Activated T-helper 9 cell treated with anti-CD3 and anti-CD28 coated beads, Interleukin-2, amount 50 U/mL, for 16 hours (primary cell): Measurements from ENCODE around the gene CYP2W1.
"Not testable (repeated sequence)": the region's sequence is repeated elsewhere in the genome, so short reads cannot be mapped to it uniquely, and the experiment has no call there.

Source experiments
- DNase-seq: peaks from one replicate; pipeline ENCODE4 v3.0.0-alpha.2; 2020; ENCODE audit warnings: low read depth

Gene CYP2W1

DNA sequence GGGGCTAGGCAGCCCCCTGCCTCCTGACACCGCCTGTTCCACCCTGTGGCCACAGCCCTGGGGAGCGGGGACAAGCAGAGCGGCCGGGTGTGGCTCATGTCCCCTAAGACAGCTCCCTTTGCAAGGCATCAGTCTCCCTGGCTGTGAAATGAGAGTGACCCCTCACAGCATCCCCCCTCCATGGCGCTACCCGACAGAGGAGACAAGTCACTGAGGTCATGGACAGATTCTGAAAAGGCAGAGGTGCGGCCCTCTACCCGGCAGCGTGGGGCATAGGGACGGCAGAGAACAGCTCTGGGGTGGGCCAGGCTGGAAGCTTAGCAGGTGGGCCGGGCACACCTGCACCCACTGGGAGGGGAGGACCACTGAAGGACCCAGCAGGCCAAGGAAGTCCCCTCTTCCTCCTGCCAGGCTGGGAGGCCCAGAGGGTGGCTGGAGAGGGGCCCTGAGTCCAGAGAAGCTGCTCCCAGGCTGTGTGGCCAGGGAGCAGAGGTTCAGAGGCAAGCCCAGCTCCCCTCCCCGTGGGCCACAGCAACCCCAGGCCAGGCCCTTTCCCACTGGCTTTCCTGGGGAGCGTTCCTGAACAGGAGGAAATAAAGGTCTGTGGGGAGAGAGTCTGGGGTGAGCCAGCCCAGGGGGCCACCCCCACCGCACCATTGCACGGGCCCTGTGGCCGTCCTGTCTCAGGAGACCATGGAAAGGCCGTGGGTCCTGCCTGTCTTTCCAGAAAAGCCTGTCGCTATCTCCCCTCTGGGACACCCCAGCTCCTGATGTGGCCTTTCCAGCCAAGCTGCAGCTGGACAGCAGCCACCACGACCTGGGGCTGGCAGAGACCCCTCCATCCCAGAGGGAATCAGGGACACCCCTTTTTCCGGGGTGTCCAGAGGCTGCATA lies 30.2 kb upstream of the CYP2W1 start:
- no peak for DNase-seq

DNA sequence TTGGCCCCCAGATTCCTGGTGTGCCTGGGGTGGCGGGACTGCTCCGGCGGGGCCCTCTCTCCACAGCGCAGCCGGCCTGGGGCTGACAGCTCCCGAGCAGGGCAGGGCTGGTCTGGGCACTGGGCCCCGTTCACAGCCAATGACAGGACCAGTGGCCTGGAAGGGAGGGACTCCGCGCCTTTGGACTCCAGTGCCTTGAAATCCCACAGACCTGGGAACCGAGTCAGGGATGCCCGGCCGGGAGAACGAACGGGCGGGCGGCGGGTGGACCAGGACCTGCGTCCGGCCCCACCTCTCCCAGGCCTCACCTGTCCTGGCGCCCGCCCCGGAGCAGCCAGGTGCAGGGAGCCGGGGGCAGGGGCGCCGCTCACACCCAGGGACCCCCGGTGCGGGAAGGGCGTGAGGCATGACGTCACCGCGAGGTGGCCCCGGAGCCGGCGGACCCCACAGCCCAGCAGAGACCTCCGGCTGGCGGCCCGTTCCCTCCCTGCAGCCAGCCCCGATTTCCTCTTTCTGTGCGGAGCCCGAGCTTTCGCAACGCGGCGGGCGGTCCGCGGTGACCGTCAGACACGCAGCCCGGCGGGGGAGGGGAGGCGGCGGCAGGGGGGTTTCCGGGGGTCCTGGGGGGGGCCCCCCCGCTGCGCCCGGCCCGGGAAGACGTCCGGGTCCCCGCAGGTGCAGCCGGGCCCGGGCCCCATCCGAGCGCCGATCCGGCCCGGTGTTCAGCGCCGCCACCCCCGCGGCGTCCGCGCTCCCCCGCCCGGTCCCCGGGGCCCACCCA lies 29.2 kb upstream of the CYP2W1 start:
- no peak for DNase-seq

DNA sequence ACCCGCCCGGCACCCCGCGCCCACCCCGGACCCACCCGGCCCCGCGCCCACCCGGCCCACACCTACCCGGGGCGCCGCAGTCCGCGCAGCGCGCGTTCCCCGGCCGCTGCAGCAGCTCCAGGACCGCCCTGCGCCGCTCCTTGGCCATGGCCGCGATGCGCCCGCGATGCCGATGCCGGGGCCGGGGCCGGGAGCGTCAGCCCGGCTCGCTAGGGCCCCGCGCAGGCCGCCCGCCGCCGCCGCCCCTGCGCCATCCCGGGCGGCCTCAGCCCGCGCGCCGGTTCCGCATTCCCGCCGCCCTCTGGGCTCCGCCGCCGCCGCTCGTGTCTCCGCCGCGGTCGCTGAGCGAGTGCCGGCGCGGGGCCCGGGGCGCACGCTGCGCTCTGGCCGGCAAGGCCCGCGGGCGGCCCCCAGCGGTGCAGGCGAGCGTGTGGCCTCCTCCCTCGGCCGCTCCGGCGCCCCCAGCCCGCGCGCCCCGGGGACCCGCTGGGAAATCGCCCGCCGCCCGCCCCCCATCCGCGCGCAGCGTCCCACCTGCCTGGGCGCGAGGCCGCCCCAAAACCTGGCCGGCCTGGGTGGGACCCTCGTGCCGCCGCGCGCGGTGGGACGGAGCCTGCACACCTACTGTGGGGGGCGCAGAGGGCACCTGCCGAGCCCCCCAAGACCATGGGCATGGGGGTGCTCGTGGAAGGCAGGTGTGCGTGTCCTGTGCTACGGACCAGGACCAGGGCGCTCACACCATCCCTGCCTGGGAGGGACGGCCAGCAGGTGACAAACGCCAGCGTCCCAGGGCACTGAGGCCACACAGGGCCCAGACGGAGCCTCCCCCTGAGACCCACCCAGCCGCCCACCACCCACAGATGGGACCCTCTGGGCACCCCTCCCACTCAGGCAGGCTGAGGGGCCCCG lies 28.4 kb upstream of the CYP2W1 start, which contains the start of gene ADAP1:
TSS of gene ADAP1 (minus strand) at position 351 of the 909 bp plus-strand sequence. CDS start at position 148, 203 bp downstream.
- DNase-seq = peak; percentile 51

DNA sequence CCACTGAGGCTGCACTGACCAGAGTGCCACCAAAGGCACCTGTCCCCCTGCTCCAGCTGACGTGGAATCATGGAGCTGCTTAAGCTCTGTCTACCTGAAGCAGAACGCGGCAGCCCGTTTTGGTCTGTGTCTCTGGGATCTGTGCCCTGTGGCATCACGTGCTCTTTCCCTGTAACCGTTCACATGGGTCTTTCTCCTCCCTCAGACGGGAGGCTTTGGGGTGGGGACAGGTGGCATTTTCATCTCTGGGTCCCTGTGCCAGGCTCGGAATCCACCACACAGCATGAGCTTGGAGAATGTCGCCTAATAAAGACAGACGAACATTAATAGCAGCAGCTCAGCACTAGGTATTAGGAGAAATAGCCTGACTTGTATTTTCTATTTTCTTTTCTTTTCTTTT lies 26.9 kb upstream of the CYP2W1 start:
- no peak for DNase-seq

DNA sequence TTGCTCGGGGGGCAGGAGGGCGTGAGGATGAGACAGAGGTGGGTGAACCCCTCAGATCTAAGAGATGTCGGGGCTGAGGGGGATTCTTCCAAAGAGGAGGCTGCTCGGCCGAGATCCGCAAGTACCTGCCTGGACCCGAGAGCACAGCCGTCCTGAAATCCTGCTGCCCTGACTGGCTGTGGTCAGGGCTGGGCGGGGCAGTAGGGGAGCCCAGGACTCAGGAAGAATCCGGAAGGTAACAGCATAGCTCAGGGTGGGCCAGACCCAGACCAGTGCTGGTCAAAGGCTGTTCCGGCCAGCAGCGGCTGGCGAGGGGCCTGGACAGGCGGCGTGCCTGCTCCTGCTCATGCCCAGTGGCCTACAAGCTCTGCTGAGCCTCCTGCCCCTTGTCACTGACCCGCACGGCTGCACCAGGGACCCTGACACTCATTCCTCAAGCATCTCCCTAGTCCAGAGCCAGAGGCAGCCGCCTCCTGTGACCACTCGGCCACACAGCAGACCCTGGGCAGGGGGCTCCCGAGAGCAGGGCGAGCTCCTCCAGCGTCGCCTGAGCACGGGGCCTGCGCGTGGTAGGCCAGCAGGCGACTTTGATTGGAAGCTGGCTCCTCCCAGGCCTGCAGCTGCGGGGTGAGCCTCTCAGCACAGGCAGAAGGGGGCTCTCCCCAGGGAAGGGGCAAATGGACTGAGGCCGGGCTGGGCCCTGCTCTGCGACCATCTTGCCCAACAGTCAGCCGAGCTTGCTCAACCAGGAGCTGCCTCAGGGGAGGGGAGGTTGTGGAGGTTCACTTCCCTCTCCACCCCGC lies 25.4 kb upstream of the CYP2W1 start:
- no peak for DNase-seq

DNA sequence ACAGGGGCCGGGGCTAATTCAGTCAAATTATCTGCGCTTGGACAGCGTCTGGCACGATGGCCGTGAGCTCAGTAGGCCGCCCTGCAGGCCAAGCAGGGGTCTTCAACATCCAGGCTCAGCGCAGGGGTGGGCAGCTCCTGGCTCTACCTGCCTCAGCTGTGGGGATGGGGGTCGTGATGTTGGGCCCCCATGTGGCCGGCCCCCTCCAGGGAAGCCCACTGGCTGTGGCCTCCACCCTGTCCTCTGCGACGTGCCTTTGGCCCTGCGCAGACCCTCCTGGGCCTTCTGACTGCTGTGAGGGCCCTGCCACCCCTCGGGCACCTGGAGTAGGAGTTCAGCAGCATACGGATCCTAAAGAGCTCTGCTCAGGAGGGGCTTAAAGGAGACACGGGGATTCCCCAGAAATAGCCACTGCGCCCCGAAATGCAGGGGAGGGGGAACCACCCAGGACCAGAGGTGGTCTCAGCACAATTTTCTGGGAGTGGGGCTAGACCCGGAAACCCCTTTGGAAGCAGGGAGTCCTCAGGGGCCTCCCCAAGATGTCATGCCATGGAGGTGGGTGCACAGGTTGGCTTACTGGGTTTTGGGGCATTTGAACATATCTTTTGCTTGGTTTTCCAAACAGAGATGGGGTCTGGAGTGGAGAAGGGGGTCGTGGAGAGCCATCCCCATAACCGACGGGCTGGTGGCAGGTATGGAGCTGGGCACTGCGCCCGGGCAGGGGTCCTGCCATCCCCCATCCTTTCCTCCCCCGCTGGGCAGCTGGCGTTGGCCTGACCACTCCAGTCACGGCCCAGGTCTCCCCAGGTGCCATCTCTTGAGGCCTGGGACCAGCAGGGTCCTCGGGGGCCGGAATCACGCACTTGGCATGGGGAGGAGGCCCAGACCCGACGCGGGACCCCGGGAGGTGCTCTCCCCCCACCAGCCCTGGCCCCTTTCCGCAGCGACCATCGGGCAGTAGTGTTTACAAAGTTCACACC lies 24.5 kb upstream of the CYP2W1 start:
- DNase-seq = no peak

DNA sequence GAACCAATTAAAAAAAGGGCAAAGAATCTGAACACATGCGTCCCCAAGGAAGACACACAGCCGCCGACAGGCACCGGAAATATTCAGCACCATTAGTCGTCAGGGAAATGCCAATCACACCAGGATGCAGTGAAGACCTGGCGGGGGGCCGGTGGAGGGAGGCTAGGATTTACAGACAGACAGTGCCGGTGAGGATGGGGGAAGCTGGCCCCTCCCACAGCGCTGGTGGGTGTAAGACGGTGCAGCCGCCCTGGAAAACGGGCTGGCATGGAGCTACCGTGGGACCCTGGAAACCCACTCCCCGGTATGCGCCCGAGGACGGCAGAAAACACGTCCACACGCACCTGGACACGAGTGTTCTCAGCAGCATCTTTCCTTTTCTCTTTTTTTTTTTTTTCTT lies 23.7 kb upstream of the CYP2W1 start:
- no peak for DNase-seq

DNA sequence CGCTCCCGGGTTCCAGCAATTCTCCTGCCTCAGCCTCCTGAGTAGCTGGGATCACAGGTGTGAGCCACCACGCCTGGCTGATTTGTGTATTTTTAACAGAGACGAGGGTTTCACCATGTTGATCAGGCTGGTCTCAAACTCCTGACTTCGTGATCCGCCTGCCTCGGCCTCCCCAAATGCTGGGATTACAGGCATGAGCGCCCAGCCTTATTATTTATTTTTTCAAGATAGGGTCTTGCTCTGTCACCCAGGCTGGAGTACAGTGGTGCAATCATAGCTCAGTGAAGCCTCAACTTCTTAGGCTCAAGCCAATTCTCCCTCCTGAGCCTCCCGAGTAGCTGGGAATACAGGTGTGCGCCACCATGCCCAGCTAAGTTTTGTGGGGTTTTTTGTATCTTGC lies 23.2 kb upstream of the CYP2W1 start:
- DNase-seq = not testable (repeated sequence)

DNA sequence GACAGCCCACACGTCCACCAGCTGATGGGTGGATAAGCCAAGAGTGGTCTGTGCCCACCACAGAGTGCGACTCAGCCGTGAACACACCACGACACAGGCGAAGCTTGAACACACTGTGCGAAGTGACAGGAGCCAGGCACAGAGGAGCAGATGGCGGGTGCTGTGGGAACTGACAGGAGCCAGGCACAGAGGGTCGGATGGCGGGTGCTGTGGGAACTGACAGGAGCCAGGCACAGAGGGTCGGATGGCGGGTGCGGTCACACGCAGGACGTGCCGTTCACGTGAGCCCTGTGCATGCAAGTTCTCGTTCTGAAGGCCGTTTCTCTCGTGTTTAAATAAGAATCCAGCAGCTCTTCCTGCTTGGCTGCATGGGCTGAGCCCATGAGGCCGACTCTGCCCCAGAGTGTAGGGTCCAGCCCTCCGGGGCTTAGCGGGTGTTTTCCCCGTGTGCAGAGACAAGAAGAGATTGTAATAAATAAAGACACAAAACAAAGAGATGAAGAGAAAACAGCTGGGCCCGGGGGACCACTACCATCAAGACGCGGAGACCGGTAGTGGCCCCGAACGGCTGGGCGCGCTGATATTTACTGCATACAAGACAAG lies 22.6 kb upstream of the CYP2W1 start:
- no peak for DNase-seq

DNA sequence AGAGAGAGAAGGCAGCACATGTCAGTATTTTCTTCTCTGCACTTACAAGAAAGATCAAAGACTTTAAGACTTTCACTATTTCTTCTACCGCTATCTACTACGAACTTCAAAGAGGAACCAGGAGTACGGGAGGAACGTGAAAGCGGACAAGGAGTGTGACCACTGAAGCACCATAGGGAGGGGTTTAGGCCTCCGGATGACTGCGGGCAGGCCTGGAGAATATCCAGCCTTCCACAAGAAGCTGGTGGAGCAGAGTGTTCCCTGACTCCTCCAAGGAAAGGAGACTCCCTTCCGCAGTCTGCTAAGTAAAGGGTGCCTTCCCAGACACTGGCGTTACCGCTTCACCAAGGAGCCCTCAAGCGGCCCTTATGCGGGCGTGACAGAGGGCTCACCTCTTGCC lies 22.0 kb upstream of the CYP2W1 start:
- DNase-seq = not testable (repeated sequence)

DNA sequence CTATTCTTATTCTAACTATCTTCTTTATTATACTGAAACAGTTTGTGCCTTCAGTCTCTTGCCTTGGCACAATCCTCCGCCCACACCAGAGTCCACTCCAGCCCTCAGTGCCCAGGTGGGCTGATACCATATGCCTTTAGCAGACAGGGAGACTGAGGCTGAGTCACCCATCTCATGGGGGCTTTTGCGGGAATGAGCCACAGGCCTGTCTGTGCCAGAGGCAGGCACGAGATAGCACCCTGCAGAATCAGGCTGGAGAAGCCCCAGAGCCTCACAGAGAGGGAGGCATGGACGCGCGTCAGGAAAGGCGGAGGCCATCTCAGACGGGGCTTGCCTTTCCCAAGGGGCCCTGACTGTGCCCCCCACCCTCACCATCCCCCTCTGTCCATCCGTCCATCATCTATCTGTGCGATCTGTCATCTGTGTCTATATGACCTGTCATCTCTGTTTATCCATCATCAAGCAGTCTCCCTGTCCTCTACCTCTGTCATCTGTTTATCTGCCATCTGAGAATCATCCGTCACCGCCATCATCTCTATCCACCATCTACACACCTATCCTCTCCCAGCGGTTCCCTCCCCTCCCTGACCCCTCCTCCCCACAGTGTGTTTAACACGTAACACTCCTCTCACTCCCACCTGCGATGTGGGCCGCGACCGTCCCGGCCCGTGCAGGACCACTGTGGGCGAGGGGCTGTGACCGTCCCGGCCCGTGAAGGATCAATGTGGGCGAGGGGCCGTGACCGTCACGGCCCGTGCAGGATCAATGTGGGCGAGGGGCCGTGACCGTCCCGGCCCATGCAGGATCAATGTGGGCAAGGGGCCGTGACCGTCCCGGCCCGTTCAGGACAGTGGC lies 21.2 kb upstream of the CYP2W1 start:
- DNase-seq = no peak

DNA sequence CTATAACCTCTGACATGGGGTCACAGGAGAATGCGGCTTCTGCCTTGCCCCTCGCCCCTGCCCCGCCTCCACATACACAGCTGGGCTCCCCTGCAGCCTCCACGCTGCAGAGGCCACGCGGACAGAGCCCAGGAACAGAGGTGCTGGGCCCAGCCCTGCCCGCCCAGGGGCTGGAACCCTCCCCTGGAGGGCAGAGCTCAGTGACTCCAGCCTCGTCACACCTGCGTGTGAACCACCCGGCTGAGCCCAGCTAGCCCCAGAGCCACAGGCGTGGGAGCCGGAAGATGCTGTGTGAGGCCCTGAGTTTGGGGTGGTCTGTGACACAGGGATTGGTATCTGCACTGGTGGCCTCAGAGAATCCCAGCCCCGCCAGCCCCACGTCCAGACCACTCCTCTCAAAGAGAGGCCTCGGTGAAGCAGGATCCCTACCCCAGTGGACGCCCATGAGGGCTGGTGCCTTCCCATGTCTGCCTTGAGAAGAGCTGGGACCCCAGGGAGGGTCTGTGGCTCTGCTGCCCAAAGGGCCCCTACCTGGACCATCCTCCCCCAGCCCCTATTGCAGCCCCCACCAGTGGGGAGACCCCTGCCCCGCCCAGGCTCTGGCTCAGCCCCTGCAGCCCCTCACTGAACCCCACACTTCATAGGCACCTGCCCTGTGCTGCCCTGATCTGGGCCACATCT lies 20.4 kb upstream of the CYP2W1 start:
- no peak for DNase-seq

DNA sequence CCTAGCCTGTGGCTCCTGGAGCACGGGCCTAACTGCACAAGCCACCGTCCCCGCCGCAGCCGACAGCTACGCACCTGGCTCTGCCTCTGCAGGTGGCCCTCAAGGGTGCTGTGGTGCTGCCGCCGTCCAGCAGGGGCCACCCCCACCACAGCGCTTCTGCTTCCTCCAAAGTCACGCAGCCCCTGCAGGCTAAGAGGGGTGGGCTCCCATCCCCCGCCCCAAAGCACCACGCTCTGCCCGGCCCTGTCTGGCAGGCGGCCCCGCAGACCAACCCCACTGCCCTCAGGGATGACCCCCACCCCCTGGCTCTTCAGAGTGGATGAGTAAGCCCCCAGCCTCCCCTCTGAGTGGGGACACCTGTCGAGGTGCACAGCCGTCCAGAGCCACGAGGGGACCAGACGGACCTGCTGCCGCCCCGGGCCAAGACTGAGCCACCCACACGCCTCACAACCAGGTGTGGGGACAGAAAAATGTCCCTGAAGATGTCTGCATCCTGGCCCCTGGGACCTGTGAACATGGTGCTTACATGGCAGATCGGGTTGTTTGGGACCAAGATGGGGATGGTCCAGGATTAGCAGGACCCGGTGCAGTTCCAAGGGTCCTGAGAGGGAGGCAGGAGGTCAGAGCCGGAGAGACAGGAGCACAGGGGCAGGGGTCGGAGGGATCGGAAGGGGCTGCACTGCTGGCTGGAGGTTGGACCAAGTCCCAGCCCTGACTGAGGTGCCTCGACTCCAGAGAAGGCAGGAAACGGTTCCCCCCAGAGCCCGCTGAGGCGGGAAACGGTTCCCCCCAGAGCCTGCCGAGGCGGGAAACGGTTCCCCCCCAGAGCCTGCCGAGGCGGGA lies 19.5 kb upstream of the CYP2W1 start:
- no peak for DNase-seq

DNA sequence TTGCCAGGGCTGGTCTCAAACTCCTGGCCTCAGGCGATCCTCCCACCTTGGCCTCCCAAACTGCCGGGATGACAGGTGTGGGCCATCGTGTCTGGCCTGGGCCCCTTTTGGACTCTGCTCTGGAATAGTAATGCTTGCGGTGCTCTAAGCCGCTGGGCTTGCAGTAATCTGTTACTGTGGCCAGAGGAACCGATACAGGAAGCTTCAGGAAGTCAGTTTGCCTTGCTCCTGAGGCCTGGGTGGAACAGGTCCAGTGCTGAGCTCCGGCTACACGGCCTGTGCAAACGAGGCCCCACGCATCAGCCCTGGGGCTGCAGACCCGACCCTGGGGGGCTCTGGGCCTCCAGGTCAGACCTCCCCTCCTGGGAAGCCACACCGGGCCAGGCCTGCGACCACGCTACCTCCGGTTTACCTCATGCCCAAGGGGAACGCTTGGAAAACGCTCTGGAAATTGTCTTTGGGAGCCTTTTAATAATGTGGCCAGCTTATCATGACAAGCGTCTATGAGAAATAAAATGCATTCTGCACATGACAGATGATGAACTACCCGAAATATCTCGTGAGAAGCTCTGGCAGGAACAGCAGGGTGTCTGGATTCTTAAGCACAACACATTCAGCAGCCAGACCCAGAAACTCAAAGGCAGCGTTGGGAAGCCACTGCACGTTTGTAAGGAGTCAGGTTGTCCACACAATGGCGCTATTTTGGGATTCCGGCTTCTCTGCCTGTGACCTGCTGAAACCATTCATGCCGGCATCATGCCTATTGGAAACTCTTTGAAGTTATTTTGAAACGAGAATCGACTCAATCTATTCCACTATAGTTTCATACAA lies 18.4 kb upstream of the CYP2W1 start:
- no peak for DNase-seq

DNA sequence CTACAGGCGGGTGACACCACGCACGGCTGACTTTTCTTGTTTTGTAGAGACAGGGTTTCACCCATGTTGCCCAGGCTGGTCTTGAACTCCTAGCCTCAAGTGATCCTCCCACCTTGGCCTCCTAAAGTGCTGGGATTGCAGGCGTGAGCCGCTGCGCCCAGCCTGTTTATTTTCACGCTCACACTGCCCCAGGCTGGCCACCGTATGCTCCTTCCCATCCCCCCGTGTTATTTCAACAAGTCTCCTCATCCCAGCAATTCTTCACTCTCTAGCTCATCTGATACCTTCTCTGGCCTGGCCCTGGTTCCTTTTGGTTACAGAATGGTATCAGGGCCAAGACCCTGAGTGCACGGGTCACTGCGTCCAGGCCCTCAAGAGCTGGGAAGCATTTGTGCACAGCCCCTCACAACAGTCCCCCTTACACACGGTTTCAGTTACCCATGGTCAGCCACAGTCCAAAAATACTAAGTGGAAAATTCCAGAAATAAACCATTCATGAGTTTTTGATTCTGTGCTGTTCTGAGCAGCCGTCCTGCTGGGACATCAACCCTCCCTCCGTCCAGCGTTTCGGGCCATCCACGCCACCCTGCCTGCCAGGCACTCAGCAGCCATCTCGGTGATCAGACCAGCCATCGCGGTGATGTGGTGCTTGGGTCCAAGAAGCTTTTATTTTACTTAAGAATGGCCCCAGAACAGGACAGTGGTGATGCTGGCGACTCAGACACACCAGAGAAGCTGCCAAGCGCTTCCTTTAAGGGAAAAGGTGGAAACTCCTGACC lies 16.5 kb upstream of the CYP2W1 start:
- no peak for DNase-seq
